ENCODE data around the gene TFAM.
A peak's percentile ranks its signal among the peaks of the same experiment; 100 is the strongest.

TFAM gene

DNA sequence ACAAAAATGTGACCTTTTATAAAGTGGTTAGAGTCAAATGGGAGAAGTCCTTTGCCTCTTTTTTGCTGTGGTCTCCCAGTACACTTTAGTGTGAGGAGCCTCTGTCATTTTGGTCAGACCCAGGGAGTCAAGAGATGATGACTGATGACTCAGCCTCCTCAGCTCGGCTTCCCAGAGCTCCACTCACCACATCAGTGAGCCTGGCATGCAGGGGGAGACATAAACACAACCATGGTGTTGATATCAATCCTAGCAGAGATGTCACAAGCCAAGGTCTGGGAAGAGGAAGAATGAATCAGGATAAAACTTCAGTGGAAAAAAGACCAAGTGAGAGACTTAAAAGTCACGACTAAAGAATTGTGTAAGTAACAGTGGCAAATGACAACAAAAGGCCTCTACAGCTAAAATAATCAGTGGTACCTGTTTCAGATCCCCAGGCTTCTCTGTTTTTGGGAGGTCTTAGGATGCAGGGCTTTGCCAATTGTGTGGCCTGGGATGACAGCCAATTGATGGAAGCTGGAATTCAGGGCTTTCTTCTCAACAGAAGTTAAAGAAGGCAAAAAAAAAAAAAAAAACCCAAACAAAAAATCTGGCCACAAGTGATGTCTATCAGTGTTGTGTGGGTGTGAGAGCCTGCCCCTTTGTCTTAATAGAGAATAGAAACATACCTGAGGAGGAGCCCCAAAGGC, 50.2 kb downstream of the TFAM start:
- DNase-seq (ENCODE audit: low spot score) (peak; percentile 87), ATAC-seq (ENCODE audit: low read depth) (peak; percentile 79)
- Histone ChIP-seq H3K27me3 (ENCODE audit: insufficient read depth, poor library complexity, severe bottlenecking) (no peaks in the 10 kb centered on the region), H3K4me3 (ENCODE audit: severe bottlenecking) (no peak overlapping the region), H3K27ac (ENCODE audit: poor library complexity, severe bottlenecking) (peak overlapping the region; percentile 98), H3K9me3 (ENCODE audit: severe bottlenecking) (no peaks in the 10 kb centered on the region), H3K4me1 (ENCODE audit: insufficient read depth, poor library complexity, severe bottlenecking) (peaks cover 53% of the 10 kb centered on the region), H3K36me3 (ENCODE audit: low read depth) (no peaks in the 10 kb centered on the region)
- TF ChIP-seq, protein P1, sequence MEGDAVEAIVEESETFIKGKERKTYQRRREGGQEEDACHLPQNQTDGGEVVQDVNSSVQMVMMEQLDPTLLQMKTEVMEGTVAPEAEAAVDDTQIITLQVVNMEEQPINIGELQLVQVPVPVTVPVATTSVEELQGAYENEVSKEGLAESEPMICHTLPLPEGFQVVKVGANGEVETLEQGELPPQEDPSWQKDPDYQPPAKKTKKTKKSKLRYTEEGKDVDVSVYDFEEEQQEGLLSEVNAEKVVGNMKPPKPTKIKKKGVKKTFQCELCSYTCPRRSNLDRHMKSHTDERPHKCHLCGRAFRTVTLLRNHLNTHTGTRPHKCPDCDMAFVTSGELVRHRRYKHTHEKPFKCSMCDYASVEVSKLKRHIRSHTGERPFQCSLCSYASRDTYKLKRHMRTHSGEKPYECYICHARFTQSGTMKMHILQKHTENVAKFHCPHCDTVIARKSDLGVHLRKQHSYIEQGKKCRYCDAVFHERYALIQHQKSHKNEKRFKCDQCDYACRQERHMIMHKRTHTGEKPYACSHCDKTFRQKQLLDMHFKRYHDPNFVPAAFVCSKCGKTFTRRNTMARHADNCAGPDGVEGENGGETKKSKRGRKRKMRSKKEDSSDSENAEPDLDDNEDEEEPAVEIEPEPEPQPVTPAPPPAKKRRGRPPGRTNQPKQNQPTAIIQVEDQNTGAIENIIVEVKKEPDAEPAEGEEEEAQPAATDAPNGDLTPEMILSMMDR (IDR thresholded peaks at IDR 0.05; ENCODE audit: poor library complexity, severe bottlenecking), result peak; percentile 32

DNA sequence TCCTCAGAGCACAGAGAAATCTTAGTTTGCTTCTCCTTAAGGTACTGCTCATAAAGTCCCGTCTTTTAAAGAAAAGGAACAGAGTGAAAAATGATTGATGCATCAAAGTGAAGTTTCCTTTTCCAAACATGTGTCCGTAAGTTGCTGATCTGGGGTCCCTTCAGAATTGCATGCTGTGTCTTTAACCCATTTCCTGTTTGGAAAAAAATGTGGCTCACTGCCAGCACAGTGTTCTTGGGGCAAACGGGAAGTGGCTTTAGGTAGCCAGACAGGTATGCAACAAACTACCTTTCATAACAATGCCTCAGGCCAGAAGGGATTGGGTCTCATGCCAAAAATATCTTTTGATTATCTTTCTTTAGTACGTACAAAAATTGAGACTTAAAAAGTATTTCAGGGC, 50.9 kb downstream of the TFAM start:
- DNase-seq (ENCODE audit: low spot score), result peak; percentile 87
- Histone ChIP-seq H3K27me3 (ENCODE audit: insufficient read depth, poor library complexity, severe bottlenecking) (no peaks in the 10 kb centered on the region), H3K4me3 (ENCODE audit: severe bottlenecking) (no peak overlapping the region), H3K36me3 (ENCODE audit: low read depth) (no peaks in the 10 kb centered on the region), H3K9me3 (ENCODE audit: severe bottlenecking) (no peaks in the 10 kb centered on the region), H3K27ac (ENCODE audit: poor library complexity, severe bottlenecking) (peak overlapping the region; percentile 98), H3K4me1 (ENCODE audit: insufficient read depth, poor library complexity, severe bottlenecking) (peaks cover 54% of the 10 kb centered on the region)
- peak; percentile 51 for ATAC-seq (ENCODE audit: low read depth)
- TF ChIP-seq, protein P1 (IDR thresholded peaks at IDR 0.05; ENCODE audit: poor library complexity, severe bottlenecking), result no peak

DNA sequence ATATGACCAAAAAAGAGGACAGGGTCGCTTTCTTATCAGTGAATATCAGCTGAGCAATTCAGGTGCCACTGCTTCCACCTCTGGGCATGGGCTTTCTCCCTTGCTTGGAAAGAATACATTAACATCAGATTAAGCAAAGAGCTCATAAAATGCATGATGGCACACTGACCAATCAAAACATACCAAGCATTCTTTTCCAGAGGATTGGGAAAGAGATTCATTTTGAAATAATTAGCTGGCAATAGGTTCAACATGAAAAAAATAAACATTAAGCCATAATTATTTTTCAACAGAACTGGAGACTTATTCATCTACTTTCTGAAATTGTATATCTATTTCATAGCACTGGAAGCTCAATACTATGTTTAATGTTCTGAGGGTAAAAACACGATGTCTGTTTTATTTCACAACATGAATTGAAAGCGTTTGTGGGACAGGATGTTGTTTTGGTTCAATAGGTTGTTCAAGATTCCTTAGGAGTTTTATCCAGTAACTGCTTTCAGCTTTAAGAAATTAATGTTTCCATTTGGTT, 53.2 kb downstream of the TFAM start:
- H3K4me3 ChIP-seq (ENCODE audit: severe bottlenecking), result no peak overlapping the region
- H3K27me3 ChIP-seq (ENCODE audit: insufficient read depth, poor library complexity, severe bottlenecking), result no peaks in the 10 kb centered on the region
- peaks cover 54% of the 10 kb centered on the region for H3K4me1 ChIP-seq (ENCODE audit: insufficient read depth, poor library complexity, severe bottlenecking)
- no peaks in the 10 kb centered on the region for H3K9me3 ChIP-seq (ENCODE audit: severe bottlenecking)
- peak; percentile 69 for ATAC-seq (ENCODE audit: low read depth)
- H3K36me3 ChIP-seq (ENCODE audit: low read depth), result no peaks in the 10 kb centered on the region
- no peak for DNase-seq (ENCODE audit: low spot score)
- TF ChIP-seq, protein P1 (IDR thresholded peaks at IDR 0.05; ENCODE audit: poor library complexity, severe bottlenecking), result no peak
- H3K27ac ChIP-seq (ENCODE audit: poor library complexity, severe bottlenecking), result peak overlapping the region; percentile 98

DNA sequence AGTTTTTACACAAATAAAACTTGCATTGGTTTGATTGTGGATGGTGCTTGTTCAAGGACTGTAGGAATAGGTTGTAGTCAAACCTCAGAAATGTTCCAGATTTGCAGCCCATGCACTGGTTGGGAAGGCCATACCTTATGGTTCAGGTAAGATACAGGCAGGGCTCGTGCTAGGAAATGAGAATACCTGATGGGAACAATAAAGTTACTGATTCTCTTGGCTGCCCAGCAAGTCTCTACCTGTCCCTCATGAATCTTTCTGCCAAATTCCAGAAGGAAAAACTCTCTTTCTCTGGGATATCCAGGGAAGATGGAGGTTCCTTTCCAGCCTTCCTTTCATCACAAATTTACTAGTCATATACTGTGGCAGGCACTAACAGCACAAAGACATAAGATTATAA, 53.8 kb downstream of the TFAM start:
- DNase-seq (ENCODE audit: low spot score), result no peak

More for the DNA sequence above, 53.8 kb downstream of the TFAM start:
- Histone ChIP-seq H3K27ac (ENCODE audit: poor library complexity, severe bottlenecking) (peak overlapping the region; percentile 98), H3K27me3 (ENCODE audit: insufficient read depth, poor library complexity, severe bottlenecking) (no peaks in the 10 kb centered on the region), H3K9me3 (ENCODE audit: severe bottlenecking) (no peaks in the 10 kb centered on the region), H3K4me1 (ENCODE audit: insufficient read depth, poor library complexity, severe bottlenecking) (peaks cover 54% of the 10 kb centered on the region), H3K4me3 (ENCODE audit: severe bottlenecking) (no peak overlapping the region), H3K36me3 (ENCODE audit: low read depth) (no peaks in the 10 kb centered on the region)
- peak; percentile 22; the same call in 2 of the 3 replicates for ATAC-seq (ENCODE audit: low read depth)
- TF ChIP-seq, protein P1 (IDR thresholded peaks at IDR 0.05; ENCODE audit: poor library complexity, severe bottlenecking), result no peak
